Esophagus muscularis mucosa (tissue), 3 donors: ENCODE results near the gene KBTBD13.

Experiments used
- POLR2AphosphoS5 ChIP-seq, 2 donors: sonication (generic); formaldehyde crosslinking; IDR thresholded peaks; one replicate each; pipeline ENCODE4 v1.6.1; 2017; ENCODE audit warnings: antibody characterized with exemption in 2 of 2
- TF ChIP-seq, protein P1 (sequence below), 3 experiments: fragments of 200-600 bp in 2 of 3; fragments of 450-650 bp in 1 of 3; sonication (generic) in 2 of 3; IDR thresholded peaks; one replicate each; pipeline ENCODE4 v1.5.1; 2017 to 2019; ENCODE audit warnings: antibody characterized with exemption in 3 of 3, mild to moderate bottlenecking in 2 of 3, moderate library complexity in 1 of 3

DNA sequence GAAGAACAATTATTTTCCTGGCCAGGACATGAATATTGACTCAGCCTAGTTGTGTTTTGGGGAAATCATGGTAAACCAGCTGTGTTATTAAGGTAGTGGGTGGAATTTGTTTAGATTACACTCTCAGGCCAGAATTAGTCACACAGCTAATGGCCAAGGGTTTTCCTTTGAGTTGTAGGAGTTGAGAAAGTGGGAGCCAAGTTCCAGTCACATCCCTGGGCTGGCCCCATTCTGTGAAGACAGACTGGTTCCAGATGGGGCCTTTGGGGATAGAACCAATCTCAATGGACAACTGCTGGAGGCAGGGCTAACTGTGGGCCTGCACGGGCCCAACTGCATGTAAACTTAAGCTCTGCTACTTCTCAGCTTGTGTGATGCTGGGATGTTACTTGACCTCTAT is 7.4 kb upstream of the KBTBD13 start:
- TF ChIP-seq, protein P1, sequence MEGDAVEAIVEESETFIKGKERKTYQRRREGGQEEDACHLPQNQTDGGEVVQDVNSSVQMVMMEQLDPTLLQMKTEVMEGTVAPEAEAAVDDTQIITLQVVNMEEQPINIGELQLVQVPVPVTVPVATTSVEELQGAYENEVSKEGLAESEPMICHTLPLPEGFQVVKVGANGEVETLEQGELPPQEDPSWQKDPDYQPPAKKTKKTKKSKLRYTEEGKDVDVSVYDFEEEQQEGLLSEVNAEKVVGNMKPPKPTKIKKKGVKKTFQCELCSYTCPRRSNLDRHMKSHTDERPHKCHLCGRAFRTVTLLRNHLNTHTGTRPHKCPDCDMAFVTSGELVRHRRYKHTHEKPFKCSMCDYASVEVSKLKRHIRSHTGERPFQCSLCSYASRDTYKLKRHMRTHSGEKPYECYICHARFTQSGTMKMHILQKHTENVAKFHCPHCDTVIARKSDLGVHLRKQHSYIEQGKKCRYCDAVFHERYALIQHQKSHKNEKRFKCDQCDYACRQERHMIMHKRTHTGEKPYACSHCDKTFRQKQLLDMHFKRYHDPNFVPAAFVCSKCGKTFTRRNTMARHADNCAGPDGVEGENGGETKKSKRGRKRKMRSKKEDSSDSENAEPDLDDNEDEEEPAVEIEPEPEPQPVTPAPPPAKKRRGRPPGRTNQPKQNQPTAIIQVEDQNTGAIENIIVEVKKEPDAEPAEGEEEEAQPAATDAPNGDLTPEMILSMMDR (IDR thresholded peaks at IDR 0.05), result no peak
- peak; percentile 56 to 66 for TF ChIP-seq POLR2AphosphoS5 (IDR thresholded peaks at IDR 0.05)
